ENCODE results near the gene NTNG1. TPM values are rescaled to one million over a fixed set of nuclear protein-coding genes. Genes with fewer than 3 reads are reported as not detected.

NTNG1 gene
- total RNA-seq, 1 experiment from 2014 or later: 1.5 TPM

- Histone ChIP-seq H3K27ac (ENCODE audit: insufficient read length, low read depth, low read length) (no peak overlapping the region), H3K9me3 (ENCODE audit: control insufficient read depth, low read depth, low read length) (no peaks in the 10 kb centered on the region), H2AFZ (ENCODE audit: low read length) (no peak overlapping the region), H3K27me3 (ENCODE audit: insufficient read depth, low read length) (no peaks in the 10 kb centered on the region), H4K91ac (ENCODE audit: insufficient read length, low read depth, low read length) (no peak overlapping the region), H3K18ac (ENCODE audit: insufficient read length, low read depth, low read length) (no peak overlapping the region), H3K9ac (ENCODE audit: extremely low read depth, insufficient read length, low read length) (no peak overlapping the region), H3K4ac (ENCODE audit: low read depth, low read length) (no peak overlapping the region), H3K79me2 (ENCODE audit: insufficient read depth, low read length) (no peaks in the 10 kb centered on the region), H3K4me2 (ENCODE audit: insufficient read depth, insufficient read length, low read length) (no peak overlapping the region), H3K56ac (ENCODE audit: insufficient read length, low read depth, low read length) (no peak overlapping the region), H4K5ac (ENCODE audit: insufficient read length, low read depth, low read length) (no peak overlapping the region), H3K14ac (ENCODE audit: insufficient read depth, low read length) (no peak overlapping the region), H2BK12ac (ENCODE audit: insufficient read length, low read depth, low read length) (no peak overlapping the region), H2AK5ac (ENCODE audit: insufficient read length, low read length) (no peak overlapping the region), H4K8ac (replicated peaks; ENCODE audit: insufficient read length, low read depth, low read length) (no peak overlapping the region), H2BK5ac (ENCODE audit: insufficient read length, low read length) (no peak overlapping the region), H2BK20ac (ENCODE audit: low read depth, low read length, poor library complexity, severe bottlenecking) (no peak overlapping the region), H4K20me1 (ENCODE audit: control insufficient read depth, insufficient read depth, insufficient read length) (no peaks in the 10 kb centered on the region), H3K79me1 (ENCODE audit: insufficient read depth, low read depth, low read length, poor library complexity, severe bottlenecking) (no peaks in the 10 kb centered on the region), H2BK120ac (ENCODE audit: low read depth, low read length, poor library complexity, severe bottlenecking) (no peak overlapping the region), H3K23me2 (ENCODE audit: insufficient read length, low read depth, low read length, poor library complexity, severe bottlenecking) (no peaks in the 10 kb centered on the region), H3K23ac (ENCODE audit: insufficient read length, low read depth, low read length) (no peak overlapping the region), H3T11ph (ENCODE audit: low read length) (no peak overlapping the region), H2BK15ac (ENCODE audit: low read depth, low read length) (no peak overlapping the region), H3K4me1 (ENCODE audit: insufficient read depth, low read length) (no peaks in the 10 kb centered on the region)
- WGBS (ENCODE audit: extremely low coverage, insufficient read length, low lambda C conversion rate): no CpG with 5 or more reads among the region's 5 CpGs
- no peak for DNase-seq
- Mint-ChIP-seq H3K4me1 (peaks cover 24 to 29% of the 10 kb centered on the region in 2 experiments), H3K9me3 (peaks cover 0 to 3% of the 10 kb centered on the region in 2 experiments; a peak in 2 of 5 replicates), H3K36me3 (ENCODE audit: insufficient read depth in 1 of 3, low read depth in 3 of 3) (no peaks in the 10 kb centered on the region), H3K4me3 (no peak overlapping the region), H3K27me3 (ENCODE audit: low read depth) (no peaks in the 10 kb centered on the region), H3K27ac (0 out of 7 replicates have a peak overlapping the region, but pooled peaks of 1 of the 3 experiments have one; percentile 19)
- TF ChIP-seq, protein P1, sequence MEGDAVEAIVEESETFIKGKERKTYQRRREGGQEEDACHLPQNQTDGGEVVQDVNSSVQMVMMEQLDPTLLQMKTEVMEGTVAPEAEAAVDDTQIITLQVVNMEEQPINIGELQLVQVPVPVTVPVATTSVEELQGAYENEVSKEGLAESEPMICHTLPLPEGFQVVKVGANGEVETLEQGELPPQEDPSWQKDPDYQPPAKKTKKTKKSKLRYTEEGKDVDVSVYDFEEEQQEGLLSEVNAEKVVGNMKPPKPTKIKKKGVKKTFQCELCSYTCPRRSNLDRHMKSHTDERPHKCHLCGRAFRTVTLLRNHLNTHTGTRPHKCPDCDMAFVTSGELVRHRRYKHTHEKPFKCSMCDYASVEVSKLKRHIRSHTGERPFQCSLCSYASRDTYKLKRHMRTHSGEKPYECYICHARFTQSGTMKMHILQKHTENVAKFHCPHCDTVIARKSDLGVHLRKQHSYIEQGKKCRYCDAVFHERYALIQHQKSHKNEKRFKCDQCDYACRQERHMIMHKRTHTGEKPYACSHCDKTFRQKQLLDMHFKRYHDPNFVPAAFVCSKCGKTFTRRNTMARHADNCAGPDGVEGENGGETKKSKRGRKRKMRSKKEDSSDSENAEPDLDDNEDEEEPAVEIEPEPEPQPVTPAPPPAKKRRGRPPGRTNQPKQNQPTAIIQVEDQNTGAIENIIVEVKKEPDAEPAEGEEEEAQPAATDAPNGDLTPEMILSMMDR (conservative IDR thresholded peaks at IDR 0.05): no peak
Observed at GRCh38 chr1:107171333-107171732, 30.5 kb downstream of the NTNG1 start.
